HL-60 (cell line): ENCODE data around the gene CT47A1.

Experiments used
- CTCF ChIP-seq: IDR thresholded peaks from one replicate; pipeline ENCODE4 v1.5.1; 2011; ENCODE audit warnings: low read length, control low read depth, inconsistent platforms; ENCODE audit not compliant: insufficient read depth
- GABPA ChIP-seq: IDR thresholded peaks from 2 replicates; pipeline ENCODE4 v1.6.1; 2012; ENCODE audit warnings: low read depth

- TF ChIP-seq GABPA (no peak), CTCF (no peak)
Observed at GRCh38 chrX:121011254-121011653, 25.7 kb upstream of the CT47A1 start.
